ENCODE data around the gene TNFAIP8. TPM values are rescaled to one million over a fixed set of nuclear protein-coding genes. Genes with fewer than 3 reads are reported as not detected.

Gene TNFAIP8
- polyA plus RNA-seq, 4 donors: 8.5 to 12.7 (median 10.9) TPM

DNA sequence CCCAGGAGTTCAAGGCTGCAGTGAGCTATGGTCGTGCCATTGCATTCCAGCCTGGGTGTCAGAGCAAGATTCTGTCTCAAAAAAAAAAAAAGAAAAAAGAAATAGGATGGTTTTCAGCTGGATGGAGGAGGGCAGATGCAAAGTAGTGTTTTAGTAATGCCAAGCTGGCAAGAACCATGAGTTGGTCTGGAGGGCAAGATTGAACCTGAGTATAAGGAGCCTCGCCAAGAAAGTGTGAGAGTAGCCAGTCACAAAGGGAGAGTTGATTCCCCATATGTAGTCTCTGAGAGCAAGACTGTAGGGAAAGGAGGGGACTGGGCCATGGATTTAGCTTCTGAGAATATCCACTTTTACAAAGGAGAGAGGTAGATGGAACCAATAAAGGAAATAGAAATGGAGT lies 6.9 kb downstream of the TNFAIP8 start:
- H3K4me3 ChIP-seq (ENCODE audit: low read depth in 1 of 3, low read length in 3 of 3): no peak overlapping the region
- H3K27me3 ChIP-seq (ENCODE audit: control insufficient read depth in 3 of 3, insufficient read depth in 3 of 3, low read length in 3 of 3): no peaks in the 10 kb centered on the region
- H3K36me3 ChIP-seq (ENCODE audit: control insufficient read depth in 3 of 3, insufficient read depth in 2 of 3, low read depth in 1 of 3, low read length in 3 of 3): no peaks in the 10 kb centered on the region
- no peaks in the 10 kb centered on the region for H3K9me3 ChIP-seq (ENCODE audit: control insufficient read depth in 2 of 2, insufficient read depth in 1 of 2, low read depth in 1 of 2, low read length in 1 of 2)
- peaks cover 0 to 19% (median 0%) of the 10 kb centered on the region in 3 donors for H3K4me1 ChIP-seq (ENCODE audit: control insufficient read depth in 3 of 3, insufficient read depth in 2 of 3, low read depth in 1 of 3, low read length in 2 of 3)
- no peak for FAIRE-seq
- no peak overlapping the region for H3K27ac ChIP-seq (ENCODE audit: low read depth in 1 of 3, low read length in 2 of 3)
- WGBS, 3 donors: 69 to 92% (median 87%) methylated on average over 2 of the region's 2 CpGs
- no peak for DNase-seq

DNA sequence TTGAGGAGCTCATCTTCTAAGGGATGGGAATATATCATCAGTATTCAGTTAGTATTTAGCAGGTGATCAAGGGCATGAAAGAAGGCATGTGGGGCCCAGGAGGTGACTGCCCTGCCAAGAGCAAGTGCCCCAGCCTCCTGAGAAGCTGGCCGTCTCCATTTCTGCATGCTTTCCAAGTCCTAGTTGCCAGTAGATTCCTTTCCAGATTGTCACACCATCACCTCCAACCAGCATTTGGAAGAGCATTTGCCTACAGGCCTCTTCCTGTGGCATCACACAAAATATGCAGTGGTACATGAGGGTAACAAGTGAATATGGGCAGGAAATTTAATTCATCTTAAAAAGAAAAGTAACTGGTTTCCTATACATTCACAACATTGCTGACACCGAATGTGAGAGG lies 7.5 kb downstream of the TNFAIP8 start:
- Histone ChIP-seq H3K4me1 (ENCODE audit: control insufficient read depth in 3 of 3, insufficient read depth in 2 of 3, low read depth in 1 of 3, low read length in 2 of 3) (peaks cover 0 to 19% (median 0%) of the 10 kb centered on the region in 3 donors), H3K9me3 (ENCODE audit: control insufficient read depth in 2 of 2, insufficient read depth in 1 of 2, low read depth in 1 of 2, low read length in 1 of 2) (no peaks in the 10 kb centered on the region), H3K27me3 (ENCODE audit: control insufficient read depth in 3 of 3, insufficient read depth in 3 of 3, low read length in 3 of 3) (no peaks in the 10 kb centered on the region), H3K4me3 (ENCODE audit: low read depth in 1 of 3, low read length in 3 of 3) (no peak overlapping the region), H3K27ac (ENCODE audit: low read depth in 1 of 3, low read length in 2 of 3) (peak overlapping the region in 1 of 3 donors; percentile 18), H3K36me3 (ENCODE audit: control insufficient read depth in 3 of 3, insufficient read depth in 2 of 3, low read depth in 1 of 3, low read length in 3 of 3) (no peaks in the 10 kb centered on the region)
- WGBS, 3 donors: 81 to 88% (median 87%) methylated on average over 2 of the region's 2 CpGs
- no peak for DNase-seq
- FAIRE-seq: no peak

GRCh38 chr5:119363936-119364335 lies 8.1 kb downstream of the TNFAIP8 start:
- Histone ChIP-seq H3K27me3 (ENCODE audit: control insufficient read depth in 3 of 3, insufficient read depth in 3 of 3, low read length in 3 of 3) (no peaks in the 10 kb centered on the region), H3K36me3 (ENCODE audit: control insufficient read depth in 3 of 3, insufficient read depth in 2 of 3, low read depth in 1 of 3, low read length in 3 of 3) (no peaks in the 10 kb centered on the region), H3K4me1 (ENCODE audit: control insufficient read depth in 3 of 3, insufficient read depth in 2 of 3, low read depth in 1 of 3, low read length in 2 of 3) (peaks cover 0 to 16% (median 0%) of the 10 kb centered on the region in 3 donors), H3K4me3 (ENCODE audit: low read depth in 1 of 3, low read length in 3 of 3) (no peak overlapping the region), H3K9me3 (ENCODE audit: control insufficient read depth in 2 of 2, insufficient read depth in 1 of 2, low read depth in 1 of 2, low read length in 1 of 2) (no peaks in the 10 kb centered on the region), H3K27ac (ENCODE audit: low read depth in 1 of 3, low read length in 2 of 3) (no peak overlapping the region)
- no peak for DNase-seq
- WGBS, 3 donors: 74 to 83% (median 77%) methylated on average over 2 of the region's 2 CpGs
- no peak for FAIRE-seq

DNA sequence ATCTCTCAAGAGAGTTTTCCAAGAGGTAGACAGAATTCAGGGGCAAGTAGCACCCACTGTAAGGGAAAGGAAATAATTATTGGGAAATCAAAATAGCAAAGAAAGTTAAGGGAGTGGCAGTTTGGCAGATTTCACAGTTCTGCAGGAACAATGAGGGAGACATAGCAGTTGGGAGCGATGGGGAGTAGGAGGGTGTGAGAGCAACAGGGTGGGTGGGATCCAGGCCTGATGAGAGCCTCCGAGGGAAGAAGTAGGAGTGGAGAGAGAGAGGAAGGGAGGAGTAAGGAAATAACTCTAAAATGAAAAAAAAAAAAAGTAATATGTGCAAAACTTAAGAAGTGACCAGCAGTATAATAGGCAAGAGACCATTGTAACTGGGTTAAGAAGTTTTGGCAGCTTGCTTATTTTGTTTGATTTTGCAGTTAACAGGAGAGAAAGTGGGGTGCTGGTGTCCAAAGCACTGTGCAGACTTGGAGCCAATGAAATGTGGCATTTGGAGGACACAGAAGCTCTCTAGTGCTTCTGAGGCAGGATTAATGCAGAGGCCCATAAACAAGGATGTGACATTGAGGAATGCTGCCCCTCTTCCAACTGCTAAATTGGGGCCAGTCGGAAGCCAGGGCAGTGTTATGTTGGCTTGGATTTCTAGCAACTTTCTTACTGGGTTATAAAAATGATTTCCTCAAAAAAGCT lies 10.2 kb downstream of the TNFAIP8 start:
- peaks cover 0 to 7% (median 0%) of the 10 kb centered on the region in 3 donors for H3K4me1 ChIP-seq (ENCODE audit: control insufficient read depth in 3 of 3, insufficient read depth in 2 of 3, low read depth in 1 of 3, low read length in 2 of 3)
- WGBS, 3 donors: 50 to 81% (median 76%) methylated on average over 3 of the region's 3 CpGs
- H3K36me3 ChIP-seq (ENCODE audit: control insufficient read depth in 3 of 3, insufficient read depth in 2 of 3, low read depth in 1 of 3, low read length in 3 of 3): no peaks in the 10 kb centered on the region
- H3K9me3 ChIP-seq (ENCODE audit: control insufficient read depth in 2 of 2, insufficient read depth in 1 of 2, low read depth in 1 of 2, low read length in 1 of 2): no peaks in the 10 kb centered on the region
- no peak overlapping the region for H3K4me3 ChIP-seq (ENCODE audit: low read depth in 1 of 3, low read length in 3 of 3)
- no peaks in the 10 kb centered on the region for H3K27me3 ChIP-seq (ENCODE audit: control insufficient read depth in 3 of 3, insufficient read depth in 3 of 3, low read length in 3 of 3)
- FAIRE-seq (no peak), DNase-seq (no peak)
- no peak overlapping the region for H3K27ac ChIP-seq (ENCODE audit: low read depth in 1 of 3, low read length in 2 of 3)

- Histone ChIP-seq H3K27me3 (ENCODE audit: control insufficient read depth in 3 of 3, insufficient read depth in 3 of 3, low read length in 3 of 3) (no peaks in the 10 kb centered on the region), H3K9me3 (ENCODE audit: control insufficient read depth in 2 of 2, insufficient read depth in 1 of 2, low read depth in 1 of 2, low read length in 1 of 2) (no peaks in the 10 kb centered on the region), H3K4me1 (ENCODE audit: control insufficient read depth in 3 of 3, insufficient read depth in 2 of 3, low read depth in 1 of 3, low read length in 2 of 3) (peaks cover 0 to 5% (median 0%) of the 10 kb centered on the region in 3 donors), H3K4me3 (ENCODE audit: low read depth in 1 of 3, low read length in 3 of 3) (no peak overlapping the region), H3K27ac (ENCODE audit: low read depth in 1 of 3, low read length in 2 of 3) (no peak overlapping the region), H3K36me3 (ENCODE audit: control insufficient read depth in 3 of 3, insufficient read depth in 2 of 3, low read depth in 1 of 3, low read length in 3 of 3) (no peaks in the 10 kb centered on the region)
- WGBS, 3 donors: 55 to 69% (median 58%) methylated on average over 2 of the region's 2 CpGs
- FAIRE-seq: no peak
- DNase-seq: no peak
Observed at GRCh38 chr5:119366540-119366881, 10.7 kb downstream of the TNFAIP8 start.

DNA sequence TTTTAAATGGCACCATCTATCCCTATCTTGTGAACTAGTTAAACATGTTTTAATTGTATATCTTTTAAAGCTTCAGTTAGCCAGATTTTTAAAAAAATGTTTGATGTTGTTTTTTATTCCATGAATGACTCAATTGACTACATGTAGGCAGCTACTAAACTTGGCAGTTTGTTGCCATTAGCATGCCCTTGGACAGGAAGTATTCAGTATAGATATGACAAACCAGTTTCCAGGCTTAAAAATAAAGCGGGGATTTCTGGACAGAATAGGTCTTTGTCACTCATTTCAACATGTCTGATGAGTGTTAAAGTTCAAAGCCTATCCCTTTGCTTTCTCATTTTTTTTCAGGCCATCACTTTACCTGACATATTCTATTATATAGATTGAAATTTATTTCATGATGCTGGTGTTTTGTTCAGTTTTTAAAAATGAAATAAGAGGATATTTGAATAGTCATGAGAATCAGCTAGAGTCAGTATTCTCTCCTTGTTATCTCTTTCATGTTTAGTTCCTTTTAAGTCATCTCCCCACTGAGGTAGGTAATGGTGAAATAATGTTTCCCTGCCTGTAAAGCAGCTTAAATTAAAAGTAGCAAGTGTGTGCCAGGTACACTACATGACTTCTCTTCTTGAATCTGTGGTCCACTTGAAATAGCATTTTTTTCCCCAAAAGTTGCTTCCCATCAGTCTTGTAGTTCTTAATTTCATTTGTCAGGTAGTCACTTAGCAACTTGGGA lies 11.9 kb downstream of the TNFAIP8 start:
- H3K27ac ChIP-seq (ENCODE audit: low read depth in 1 of 3, low read length in 2 of 3): no peak overlapping the region
- no peak overlapping the region for H3K4me3 ChIP-seq (ENCODE audit: low read depth in 1 of 3, low read length in 3 of 3)
- H3K27me3 ChIP-seq (ENCODE audit: control insufficient read depth in 3 of 3, insufficient read depth in 3 of 3, low read length in 3 of 3): no peaks in the 10 kb centered on the region
- 68 to 81% (median 76%) methylated on average over 1 of the region's 1 CpG for WGBS, 3 donors
- DNase-seq (no peak), FAIRE-seq (no peak)
- H3K36me3 ChIP-seq (ENCODE audit: control insufficient read depth in 3 of 3, insufficient read depth in 2 of 3, low read depth in 1 of 3, low read length in 3 of 3): no peaks in the 10 kb centered on the region
- H3K4me1 ChIP-seq (ENCODE audit: control insufficient read depth in 3 of 3, insufficient read depth in 2 of 3, low read depth in 1 of 3, low read length in 2 of 3): peaks cover 0 to 5% (median 0%) of the 10 kb centered on the region in 3 donors
- no peaks in the 10 kb centered on the region for H3K9me3 ChIP-seq (ENCODE audit: control insufficient read depth in 2 of 2, insufficient read depth in 1 of 2, low read depth in 1 of 2, low read length in 1 of 2)

GRCh38 chr5:119368238-119368630 lies 12.4 kb downstream of the TNFAIP8 start:
- H3K36me3 ChIP-seq (ENCODE audit: control insufficient read depth in 3 of 3, insufficient read depth in 2 of 3, low read depth in 1 of 3, low read length in 3 of 3): no peaks in the 10 kb centered on the region
- no peak overlapping the region for H3K4me3 ChIP-seq (ENCODE audit: low read depth in 1 of 3, low read length in 3 of 3)
- H3K27ac ChIP-seq (ENCODE audit: low read depth in 1 of 3, low read length in 2 of 3): no peak overlapping the region
- H3K27me3 ChIP-seq (ENCODE audit: control insufficient read depth in 3 of 3, insufficient read depth in 3 of 3, low read length in 3 of 3): no peaks in the 10 kb centered on the region
- FAIRE-seq (no peak), DNase-seq (peak in 1 of 2 donors; percentile 32)
- WGBS, 3 donors: 38 to 65% (median 56%) methylated on average over 4 of the region's 4 CpGs
- H3K9me3 ChIP-seq (ENCODE audit: control insufficient read depth in 2 of 2, insufficient read depth in 1 of 2, low read depth in 1 of 2, low read length in 1 of 2): no peaks in the 10 kb centered on the region
- H3K4me1 ChIP-seq (ENCODE audit: control insufficient read depth in 3 of 3, insufficient read depth in 2 of 3, low read depth in 1 of 3, low read length in 2 of 3): peaks cover 0 to 5% (median 0%) of the 10 kb centered on the region in 3 donors

DNA sequence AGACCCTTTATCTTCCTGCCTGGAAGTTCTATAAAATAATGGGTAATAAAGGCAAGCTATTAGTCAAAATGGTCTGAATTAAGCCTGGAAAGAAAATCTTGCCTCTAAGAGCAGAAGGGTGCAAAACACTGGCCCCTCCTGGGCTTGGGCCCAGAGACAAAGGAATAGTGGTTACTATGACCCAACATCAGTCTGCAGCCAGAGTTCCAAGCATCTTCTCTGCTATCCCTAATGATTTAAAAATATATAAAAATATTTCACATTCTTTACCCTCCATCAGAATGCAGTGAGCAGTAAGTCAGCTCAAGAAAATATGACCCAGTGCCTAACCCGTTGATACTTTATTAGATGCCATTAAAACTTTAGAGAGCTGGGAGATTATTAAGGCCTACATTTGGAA lies 14.7 kb downstream of the TNFAIP8 start:
- WGBS, 3 donors: 78 to 91% (median 88%) methylated on average over 1 of the region's 1 CpG

More for the DNA sequence above, 14.7 kb downstream of the TNFAIP8 start:
- Histone ChIP-seq H3K36me3 (ENCODE audit: control insufficient read depth in 3 of 3, insufficient read depth in 2 of 3, low read depth in 1 of 3, low read length in 3 of 3) (no peaks in the 10 kb centered on the region), H3K27ac (ENCODE audit: low read depth in 1 of 3, low read length in 2 of 3) (no peak overlapping the region), H3K27me3 (ENCODE audit: control insufficient read depth in 3 of 3, insufficient read depth in 3 of 3, low read length in 3 of 3) (no peaks in the 10 kb centered on the region), H3K9me3 (ENCODE audit: control insufficient read depth in 2 of 2, insufficient read depth in 1 of 2, low read depth in 1 of 2, low read length in 1 of 2) (no peaks in the 10 kb centered on the region), H3K4me1 (ENCODE audit: control insufficient read depth in 3 of 3, insufficient read depth in 2 of 3, low read depth in 1 of 3, low read length in 2 of 3) (peaks cover 0 to 5% (median 0%) of the 10 kb centered on the region in 3 donors), H3K4me3 (ENCODE audit: low read depth in 1 of 3, low read length in 3 of 3) (no peak overlapping the region)
- DNase-seq (no peak), FAIRE-seq (no peak)
